Skeletal muscle cell (primary cell): Measurements from ENCODE around the gene UBAC2.

Experiments
- DNase-seq: peaks from one replicate; pipeline ENCODE4 v3.0.0-alpha.2; 2010; ENCODE audit warnings: low read depth
- H3K4me3 ChIP-seq: 2 replicates; pipeline ENCODE4 v1.5.1; 2011; ENCODE audit warnings: low read depth, mild to moderate bottlenecking, control low read depth, low read length, moderate library complexity

UBAC2 gene

DNA sequence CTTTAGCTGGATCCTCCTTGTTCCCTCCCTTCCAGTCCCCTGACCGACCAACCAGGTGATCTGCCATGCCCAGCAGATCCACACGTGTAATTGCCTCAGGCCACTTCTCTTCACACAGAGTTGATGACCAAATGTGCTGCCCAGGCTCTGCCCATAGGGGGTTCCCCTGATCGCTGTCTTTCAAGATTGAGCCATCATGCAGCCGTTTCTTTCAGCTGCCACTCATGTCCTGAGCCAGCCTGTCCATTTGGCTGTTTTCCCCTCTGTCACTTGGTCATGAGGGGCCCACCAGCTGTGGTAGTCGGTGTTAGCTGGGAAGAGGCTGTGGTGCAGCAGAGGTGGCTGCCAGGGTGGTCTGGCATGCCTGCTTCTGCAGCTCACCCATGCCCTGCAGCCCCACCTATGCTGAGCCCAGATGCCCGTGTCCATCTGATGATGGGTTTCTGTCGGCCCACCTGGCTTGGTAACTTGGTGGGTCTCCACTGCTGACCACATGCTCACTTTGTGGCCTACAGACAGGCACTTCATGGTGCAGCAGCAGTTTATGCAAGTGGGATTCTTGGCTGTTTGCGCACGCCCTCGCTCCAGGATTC, 142.2 kb downstream of the UBAC2 start:
- no peak for DNase-seq
- H3K4me3 ChIP-seq, result no peak overlapping the region

DNA sequence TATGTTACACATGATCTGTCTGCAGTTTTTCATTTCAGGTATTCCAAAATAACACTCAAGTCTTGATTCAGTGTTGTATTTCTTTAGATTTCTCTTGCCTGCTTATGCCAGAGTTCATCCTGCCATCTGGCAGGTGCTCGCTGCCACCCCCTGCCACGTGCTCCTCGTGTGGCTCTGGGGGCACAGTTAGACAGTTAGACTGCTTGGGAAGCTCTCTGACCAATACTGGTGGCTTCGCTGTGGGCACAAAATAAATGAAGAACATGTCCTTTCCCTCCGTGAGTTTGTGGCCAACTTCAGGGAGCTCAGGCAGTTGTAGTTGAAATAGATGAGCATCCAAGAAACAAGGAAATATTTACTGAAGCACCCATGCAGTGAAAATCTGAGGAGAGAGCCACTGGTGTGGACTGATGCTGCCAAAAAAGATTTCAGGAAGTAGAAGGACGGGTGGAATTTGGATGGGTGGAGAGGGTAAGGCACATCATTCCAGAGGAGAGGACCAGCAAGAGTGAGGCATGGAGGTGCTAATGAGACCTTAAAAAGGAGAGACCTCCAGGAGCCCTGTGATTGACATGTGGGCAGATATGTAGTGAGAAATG, 144.1 kb downstream of the UBAC2 start:
- DNase-seq, result no peak
- no peak overlapping the region for H3K4me3 ChIP-seq

DNA sequence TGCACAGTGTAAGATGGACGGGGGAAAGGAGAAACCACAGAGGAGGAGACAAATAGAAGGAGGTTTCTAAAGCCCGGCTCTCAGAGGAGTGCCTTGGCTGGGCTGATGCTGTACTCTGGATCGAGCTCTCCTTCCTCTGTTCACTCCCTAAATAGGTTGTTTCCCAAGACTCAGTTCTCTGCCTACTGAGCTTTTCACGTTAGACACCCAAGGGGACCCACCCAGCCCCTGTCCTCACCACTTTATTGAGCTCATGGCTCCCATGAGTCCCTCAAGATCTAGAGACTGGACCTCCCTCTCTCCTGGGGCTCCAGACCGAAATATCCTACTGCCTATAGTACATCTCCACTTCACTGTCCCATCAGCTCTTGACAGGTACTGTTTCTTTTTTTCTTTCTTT, 144.7 kb downstream of the UBAC2 start:
- DNase-seq, result no peak
- no peak overlapping the region for H3K4me3 ChIP-seq

DNA sequence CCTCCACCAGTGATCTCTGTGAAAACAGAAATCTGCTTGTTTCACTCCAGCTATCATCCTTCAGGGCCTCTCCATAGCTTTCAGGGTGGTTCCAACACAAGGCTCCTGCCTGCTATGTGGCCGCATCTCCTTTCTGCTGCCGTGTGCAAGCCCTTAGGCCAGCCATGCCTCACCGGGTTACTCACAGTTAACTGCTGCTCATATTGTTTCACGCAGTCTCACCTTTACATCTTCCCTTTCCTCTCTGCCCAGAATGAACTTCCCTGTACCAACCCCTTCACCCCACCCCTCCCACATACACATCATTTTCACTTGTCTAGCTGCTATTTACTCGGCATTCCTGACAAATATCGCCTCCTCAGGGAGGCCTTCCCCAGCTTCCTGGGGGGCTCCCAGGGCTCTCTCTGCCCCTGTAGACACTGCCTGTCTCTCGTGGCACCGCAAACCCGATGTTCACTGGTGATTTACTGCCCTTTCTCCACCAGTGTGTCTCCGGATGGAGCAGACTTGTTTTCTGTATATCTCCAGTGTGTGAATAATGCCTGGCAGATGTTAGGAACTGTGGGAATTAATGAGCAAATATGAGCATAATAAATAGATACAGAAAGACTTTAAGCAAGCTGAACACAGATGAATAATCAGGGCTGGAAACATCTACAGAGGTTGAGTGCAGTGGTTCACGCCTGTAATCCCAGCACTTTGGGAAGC, 145.8 kb downstream of the UBAC2 start:
- no peak overlapping the region for H3K4me3 ChIP-seq
- no peak for DNase-seq

DNA sequence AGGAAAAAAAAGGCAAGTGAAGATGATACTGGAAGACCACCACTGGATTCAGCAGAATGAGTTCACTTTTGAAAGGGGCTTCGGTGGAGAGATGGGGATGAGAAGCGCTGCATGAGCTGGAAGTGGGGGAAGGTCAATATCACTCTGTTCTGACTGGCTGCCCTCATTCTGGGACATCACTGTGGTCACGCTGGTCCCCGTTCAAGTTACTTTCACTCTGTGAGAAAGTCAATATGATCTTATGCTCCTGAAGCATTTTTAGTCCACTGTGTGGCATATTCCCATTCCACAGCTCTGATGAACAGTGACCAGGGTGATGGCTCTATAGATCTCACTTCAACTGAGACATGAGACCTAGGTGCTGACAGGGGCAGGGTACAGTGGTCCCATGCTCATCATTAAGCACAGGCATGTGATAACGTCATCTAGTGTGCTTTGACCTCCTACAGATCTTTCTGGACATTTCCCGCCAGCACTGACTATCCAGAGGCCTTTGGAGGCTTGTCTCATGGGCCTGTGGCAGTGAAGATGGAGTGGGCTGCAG, 146.8 kb downstream of the UBAC2 start:
- no peak overlapping the region for H3K4me3 ChIP-seq
- DNase-seq, result no peak

DNA sequence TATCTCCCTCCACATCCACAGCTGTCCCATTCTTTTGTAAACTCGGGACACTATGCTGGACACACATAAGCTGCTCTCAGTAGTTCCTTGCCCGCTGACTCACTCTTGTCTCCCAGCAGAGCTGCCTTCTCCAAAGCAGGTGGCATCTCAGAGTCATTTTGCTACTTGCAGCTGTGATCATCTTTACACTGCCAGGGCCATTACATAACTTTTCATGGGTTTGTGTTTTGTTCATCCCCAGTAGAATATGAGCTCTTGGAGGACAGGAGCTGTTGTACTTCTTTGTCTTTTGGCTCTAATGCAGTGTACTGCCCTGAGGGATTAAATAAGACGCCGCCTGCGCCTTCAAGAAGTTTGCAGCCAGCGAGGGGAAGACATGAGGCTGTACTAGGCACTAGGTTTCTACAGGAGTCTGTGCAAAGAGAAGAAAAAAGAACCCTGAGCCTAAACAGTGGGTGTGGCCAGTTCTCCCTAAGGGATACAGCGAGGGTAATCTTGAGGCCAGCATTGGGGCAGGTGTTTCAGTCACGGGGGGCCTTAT, 147.3 kb downstream of the UBAC2 start:
- DNase-seq, result peak; percentile 36

DNA sequence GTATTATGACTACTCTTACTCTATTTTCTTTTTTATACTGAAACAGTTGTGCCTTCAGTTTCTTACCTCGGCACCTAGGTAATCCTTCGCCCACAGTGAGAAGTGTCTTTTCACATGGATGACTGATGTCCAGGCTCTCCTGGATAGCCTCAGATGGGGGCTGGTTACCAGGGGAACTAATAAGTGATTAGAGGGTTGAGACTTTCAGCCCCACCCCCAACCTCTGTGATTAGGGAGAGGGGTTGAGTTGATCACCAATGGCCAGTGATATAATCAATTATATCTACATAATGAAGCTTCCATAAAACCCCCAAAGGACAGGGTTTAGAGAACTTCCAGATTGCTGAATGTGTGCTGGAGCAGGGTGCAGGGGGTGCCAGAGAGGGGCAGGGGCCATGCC, 149.5 kb downstream of the UBAC2 start:
- H3K4me3 ChIP-seq, result no peak overlapping the region
- no peak for DNase-seq

More for the DNA sequence above, 147.3 kb downstream of the UBAC2 start:
- H3K4me3 ChIP-seq, result no peak overlapping the region

DNA sequence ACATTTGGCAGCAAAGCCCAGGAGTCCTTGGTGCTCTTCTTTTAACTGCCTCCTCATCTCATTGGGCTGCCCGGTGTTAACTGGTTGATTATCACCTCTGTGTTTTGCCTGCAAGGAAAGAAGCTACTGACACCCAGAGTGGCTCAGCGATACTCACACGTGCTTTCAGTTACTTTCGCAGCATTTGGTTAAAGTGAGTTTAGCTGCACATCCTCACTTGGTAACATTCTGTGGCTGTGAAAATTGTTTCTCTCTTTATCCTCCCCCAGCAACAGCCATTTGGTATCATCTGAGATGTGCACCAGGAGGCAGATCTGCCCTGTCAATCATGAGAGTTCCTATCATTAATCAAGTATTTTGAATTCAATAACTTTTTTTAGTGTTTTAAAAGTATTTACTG, 151.1 kb downstream of the UBAC2 start:
- H3K4me3 ChIP-seq, result no peak overlapping the region

DNA sequence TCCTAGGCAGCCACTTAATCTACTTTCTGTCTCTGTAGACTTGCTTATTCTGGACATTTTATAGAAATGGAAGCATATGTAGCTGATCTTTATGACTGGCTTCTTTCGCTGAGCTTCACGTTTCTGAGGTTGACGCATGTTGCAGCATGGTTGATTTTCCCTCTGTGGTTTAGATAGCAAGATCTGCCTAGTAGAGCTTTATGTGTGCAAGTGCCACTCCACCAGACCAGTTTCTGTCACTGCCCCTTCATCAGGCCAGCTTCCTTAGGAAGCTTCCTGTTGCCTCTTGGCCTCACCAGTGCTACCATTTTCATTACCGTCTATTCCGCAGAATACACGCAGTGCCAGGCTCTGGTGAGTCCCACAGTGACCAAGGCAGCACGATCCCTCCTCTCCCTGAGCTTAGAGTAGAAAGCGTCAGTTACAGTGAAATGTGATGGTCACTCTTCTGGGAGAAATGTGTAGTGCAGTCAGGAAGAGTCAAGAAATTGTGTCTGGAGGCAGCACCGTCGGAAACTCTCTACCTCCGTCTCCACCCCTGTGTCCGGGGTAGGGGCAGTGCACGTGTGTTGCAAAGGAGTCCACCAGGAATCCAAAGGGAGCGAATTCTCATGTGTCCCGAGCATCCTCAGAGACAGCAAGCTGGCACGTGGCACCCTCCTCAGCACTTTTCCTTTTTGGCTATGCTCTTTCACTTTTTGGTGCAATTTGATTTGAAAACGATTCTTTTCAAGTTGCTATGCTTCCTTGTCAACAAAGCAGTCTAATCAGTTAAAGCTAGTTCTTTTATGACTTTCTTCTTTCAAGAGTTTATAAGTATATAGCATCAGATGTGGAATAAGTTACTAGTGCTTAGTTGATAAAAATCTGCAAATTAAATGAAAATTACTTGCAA, 151.9 kb downstream of the UBAC2 start:
- DNase-seq, result no peak
- H3K4me3 ChIP-seq, result no peak overlapping the region

More for the DNA sequence above, 151.1 kb downstream of the UBAC2 start:
- DNase-seq, result no peak

DNA sequence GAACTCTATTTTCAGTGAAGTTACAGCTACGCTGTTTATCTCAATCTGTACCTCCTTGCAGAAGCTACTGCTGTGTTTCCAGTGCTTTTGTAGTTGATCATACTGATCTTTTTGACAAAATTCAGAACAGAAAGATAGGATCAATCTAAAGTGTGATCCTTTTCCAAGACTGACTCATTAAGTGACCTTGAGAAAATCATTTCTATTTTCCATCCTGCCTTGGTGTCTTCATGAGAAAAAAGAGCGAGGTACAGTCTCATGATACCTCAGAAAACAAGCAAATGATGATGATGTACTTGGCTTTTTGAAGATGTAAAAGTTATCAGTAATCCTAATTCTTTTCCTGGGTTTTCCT, 152.6 kb downstream of the UBAC2 start:
- DNase-seq, result no peak
- no peak overlapping the region for H3K4me3 ChIP-seq

DNA sequence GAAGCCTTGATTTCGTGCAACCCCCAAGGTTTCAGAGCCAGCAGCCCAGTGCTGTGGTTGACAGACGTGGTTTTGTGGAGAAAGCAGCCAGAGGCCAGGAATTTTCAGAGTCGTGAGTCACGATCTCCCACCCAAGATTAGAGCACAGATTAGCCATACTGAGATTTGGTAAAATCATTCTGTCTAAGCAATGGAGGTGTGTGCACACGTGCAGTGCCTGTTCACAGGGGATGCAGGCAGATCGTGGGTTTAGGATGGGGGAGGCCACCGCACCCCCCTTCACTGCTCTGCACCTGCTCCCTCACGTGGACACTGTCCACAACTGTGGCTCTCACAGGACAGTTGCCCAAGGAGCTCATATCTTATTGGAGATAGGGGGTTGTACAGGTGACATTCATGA, 153.2 kb downstream of the UBAC2 start:
- no peak overlapping the region for H3K4me3 ChIP-seq
- no peak for DNase-seq

DNA sequence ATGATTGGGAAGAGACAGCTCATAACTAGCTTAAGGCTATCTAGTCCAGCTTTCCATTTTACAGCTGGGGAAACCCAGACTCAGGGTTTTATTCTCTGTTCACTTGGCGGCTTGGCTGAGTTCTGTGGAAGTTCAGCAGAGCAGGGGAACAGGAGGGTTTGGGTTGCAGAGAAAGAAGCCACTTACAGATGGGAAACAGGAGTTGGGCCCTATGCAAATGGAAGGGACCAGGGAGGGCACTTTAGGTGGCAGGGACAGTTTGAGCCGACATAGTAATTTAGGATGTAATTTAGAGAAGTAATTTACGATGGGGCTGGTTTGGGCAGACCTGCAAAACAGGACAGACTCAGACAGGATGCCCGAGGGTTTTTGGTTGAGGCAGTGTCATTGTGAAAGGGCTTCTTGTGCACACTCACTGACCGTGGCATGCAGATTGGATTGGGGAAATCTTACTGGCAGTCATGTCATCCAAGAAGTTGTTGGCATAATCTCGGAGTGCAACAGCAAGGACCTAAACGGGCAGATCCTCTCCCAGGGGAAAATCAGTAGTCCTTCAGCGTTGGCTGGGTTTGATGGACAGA, 153.8 kb downstream of the UBAC2 start:
- no peak overlapping the region for H3K4me3 ChIP-seq
- DNase-seq, result no peak

DNA sequence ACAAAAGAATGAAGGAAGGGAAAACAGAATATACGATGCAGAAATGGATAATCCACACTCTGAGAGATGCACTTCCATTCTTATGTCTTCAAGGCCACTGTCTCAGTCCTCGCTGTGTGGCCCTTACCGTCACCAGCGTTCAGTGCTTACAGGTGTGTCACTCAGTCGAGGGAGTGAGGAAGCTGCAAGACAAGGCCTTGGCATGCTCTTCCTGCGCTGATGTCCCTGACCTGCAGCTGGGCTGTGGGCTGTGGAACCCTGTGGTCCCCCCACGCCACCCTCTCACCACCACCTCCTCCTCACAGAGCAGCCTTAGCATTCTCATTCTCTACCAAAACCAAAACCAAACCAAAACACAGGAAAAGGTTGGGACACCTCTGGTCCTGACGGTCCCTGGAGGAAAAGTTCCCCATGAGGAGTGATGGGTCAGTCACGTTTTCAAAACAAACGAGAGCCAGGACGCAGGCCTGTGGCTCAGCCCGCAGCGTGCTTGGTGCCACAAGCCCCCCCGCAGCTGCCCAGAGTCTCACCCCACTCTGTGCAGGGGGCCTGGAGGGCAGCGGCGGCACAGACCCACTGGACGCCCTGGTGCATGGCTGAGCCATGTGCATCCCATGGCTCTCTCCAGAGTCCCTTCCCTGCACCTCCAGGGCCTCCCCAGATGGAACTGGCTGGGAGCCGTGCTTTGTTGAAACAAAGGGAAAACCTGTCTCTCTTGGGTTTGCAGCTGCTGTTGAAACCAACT, 154.8 kb downstream of the UBAC2 start:
- H3K4me3 ChIP-seq, result no peak overlapping the region
- no peak for DNase-seq

DNA sequence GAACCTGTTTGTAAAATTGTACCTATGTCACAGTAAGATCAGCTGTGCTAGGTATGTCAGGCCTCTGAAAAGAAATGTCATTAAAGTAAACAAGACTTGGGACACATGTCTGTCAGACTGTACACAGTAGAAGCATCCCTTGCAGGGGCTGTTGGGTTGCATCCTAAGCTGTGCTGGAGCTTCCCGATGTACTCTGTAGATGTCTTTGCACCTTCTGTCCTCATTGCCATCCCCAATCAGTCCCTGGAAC, 155.3 kb downstream of the UBAC2 start:
- DNase-seq, result no peak
- no peak overlapping the region for H3K4me3 ChIP-seq

DNA sequence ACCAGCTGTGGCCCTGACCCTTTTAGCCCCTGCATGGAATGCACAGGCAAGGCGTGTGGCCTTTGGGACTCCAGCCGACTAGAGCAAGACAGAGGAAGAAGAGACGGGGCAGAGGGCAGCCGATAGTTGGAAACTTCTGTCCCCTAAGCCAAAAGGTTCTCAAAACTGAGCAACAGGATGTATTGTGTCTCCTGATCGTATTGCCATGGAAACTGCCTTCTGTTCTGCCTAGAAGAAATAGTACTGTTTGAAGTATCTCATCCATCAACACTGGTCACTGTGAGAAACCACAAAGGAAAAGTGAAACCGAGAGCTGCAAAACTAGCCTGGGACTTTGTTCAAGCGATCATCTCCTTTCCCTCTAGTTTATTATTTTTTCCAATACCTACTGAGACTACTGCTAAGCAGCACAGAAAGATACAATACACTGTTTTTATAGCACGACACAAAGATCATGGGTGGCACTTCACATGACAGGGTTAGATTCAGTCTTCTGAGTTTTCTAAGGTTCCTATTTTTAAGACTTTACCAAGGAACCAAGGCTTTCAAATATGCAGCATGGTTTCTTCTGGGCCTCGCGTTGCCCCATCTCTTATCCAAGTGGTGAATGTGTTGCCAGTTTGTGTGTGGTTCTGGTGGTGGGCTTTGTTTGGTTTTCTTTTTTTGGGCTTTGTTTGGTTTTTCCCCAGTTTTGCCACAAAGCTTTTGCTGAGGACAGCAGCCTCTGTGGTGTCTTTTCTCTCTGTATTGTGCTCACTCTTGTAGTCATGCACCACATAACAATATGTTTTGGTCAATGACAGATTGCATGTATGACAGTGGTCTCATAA, 155.8 kb downstream of the UBAC2 start:
- peak; percentile 53 for DNase-seq
- H3K4me3 ChIP-seq, result no peak overlapping the region

DNA sequence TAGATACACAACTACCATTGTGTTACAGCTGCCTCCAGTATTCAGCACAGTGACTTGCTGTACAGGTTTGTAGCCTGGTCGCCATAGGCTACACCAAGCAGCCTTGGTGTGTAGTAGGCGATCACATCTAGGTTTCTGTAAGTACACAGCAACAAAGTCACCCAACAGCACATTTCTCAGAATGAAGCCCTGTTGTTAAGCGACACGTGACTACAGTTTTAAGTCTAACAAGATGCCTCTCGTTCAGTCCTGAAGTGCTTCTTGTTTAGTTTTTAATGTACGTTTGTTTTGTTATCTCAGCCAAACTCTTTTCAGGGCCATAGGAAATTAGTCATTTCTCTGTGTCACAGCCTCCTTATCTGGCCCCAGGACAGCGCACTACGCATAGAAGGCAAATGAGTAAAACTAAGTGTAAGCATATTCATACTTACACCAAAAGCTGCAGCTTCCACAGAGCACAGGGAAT, 156.5 kb downstream of the UBAC2 start:
- DNase-seq, result no peak
- H3K4me3 ChIP-seq, result no peak overlapping the region

DNA sequence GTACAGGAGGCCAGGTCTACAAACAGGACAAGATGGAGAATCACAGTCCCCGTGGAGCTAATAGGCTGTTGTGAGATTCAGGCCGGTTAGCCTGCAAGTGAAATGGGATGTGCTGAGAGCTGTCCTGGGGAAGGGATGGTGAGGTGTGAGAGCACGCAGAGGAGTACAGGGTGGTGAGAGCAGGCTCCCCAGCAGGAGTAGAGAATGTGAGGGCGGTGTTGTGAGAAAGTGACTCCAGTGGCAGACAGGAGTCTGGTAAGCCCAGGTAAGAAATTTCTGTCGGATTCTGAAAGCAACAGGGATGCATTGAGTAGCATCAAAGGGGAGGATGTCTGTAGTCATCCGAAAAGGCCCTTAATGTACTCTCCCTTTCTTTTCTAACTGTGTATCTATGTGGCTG, 157.3 kb downstream of the UBAC2 start:
- DNase-seq, result no peak
- H3K4me3 ChIP-seq, result no peak overlapping the region

DNA sequence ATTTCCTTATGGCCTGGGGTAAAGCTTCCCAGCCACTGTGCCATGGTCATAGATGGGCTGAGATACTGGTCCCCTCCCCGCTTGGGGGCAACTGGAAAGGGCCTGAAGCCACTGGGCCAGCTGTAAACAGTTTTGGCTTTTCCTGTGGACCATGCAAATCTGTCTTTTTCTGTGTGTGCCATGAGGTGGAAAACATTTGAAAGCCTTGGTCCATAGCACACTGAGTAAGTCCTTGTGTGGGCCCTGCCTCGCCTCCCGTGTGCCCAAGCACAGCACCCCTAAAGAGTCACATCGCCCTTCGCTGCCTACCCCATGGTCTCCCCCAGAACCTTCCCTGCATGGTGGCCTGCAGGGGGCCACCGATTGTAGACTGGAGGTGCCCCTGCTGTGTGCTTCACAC, 158.9 kb downstream of the UBAC2 start:
- no peak overlapping the region for H3K4me3 ChIP-seq
- no peak for DNase-seq
